Pancreas (tissue), 10 donors: Measurements from ENCODE around the gene TAF11L13. TPM values are rescaled to one million over a fixed set of nuclear protein-coding genes. Genes with fewer than 3 reads are reported as not detected.
"Not testable (repeated sequence)": the region's sequence is repeated elsewhere in the genome, so short reads cannot be mapped to it uniquely, and the experiment has no call there.

ENCODE experiments used
- ATAC-seq, 4 donors: fragments of 200-7000 bp; cut with Tn5 transposase; one replicate each; pipeline versions ENCODE4 v1.8.0 to v1.9.1; 2020; ENCODE audit warnings: mild to moderate bottlenecking in 4 of 4, moderate library complexity in 4 of 4
- DNase-seq, 6 donors: peaks; one replicate each; pipeline ENCODE4 v3.0.0-alpha.2; 2020
- FAIRE-seq: peaks from 2 replicates; lab custom pipeline; 2012; peaks lifted over from hg19 to GRCh38; lab: Jason Lieb, UNC
- H3K27ac ChIP-seq, 4 donors: fragments of 200-600 bp; sonication (generic); 1 replicate in 3 of 4; 2 replicates in 1 of 4; pipeline versions ENCODE4 v1.5.0 to v1.8.0; 2020
- H3K27me3 ChIP-seq, 4 donors: fragments of 200-600 bp; one replicate each; pipeline ENCODE4 v1.8.0; 2021
- H3K36me3 ChIP-seq, 3 donors: fragments of 200-600 bp; sonication (generic) in 1 of 3; one replicate each; pipeline versions ENCODE4 v1.5.0 to v1.8.0; 2020 to 2021
- H3K4me1 ChIP-seq, 3 donors: fragments of 200-600 bp; one replicate each; pipeline ENCODE4 v1.8.0; 2021
- H3K4me3 ChIP-seq, 4 donors: fragments of 200-600 bp; sonication (generic) in 2 of 4; one replicate each; pipeline versions ENCODE4 v1.5.0 to v1.8.0; 2020 to 2021
- H3K9me3 ChIP-seq, 4 donors: fragments of 200-600 bp; one replicate each; pipeline ENCODE4 v1.8.0; 2021
- CTCF ChIP-seq, 4 donors: fragments of 200-600 bp; sonication (generic) in 3 of 4; IDR thresholded peaks; one replicate each; pipeline versions ENCODE4 v1.5.0 to v1.8.0; 2021; ENCODE audit warnings: antibody characterized with exemption in 4 of 4
- WGBS, 2 donors: extraction: QIAGEN DNeasy Blood & Tissue Kit; methylation state at CpG; one replicate each; pipeline ENCODE4 v1.1.7; 2013; 5-methylcytosine and 5-hydroxymethylcytosine counted together
- intact Hi-C, 3 donors: fragments of 100-400 bp; cut with DNase I; formaldehyde crosslinking; loops; one replicate each; pipeline versions ENCODE4 v1.11.1 to v1.14.2; 2022
- polyA plus RNA-seq, 2 donors: library from polyadenylated mRNA; stranded (reverse); fragments of 200-250 nt; gene quantifications; one replicate each; pipeline ENCODE4 v1.2.3, GENCODE V29; 2013
- total RNA-seq, 6 donors: library from RNA; stranded (reverse); fragmentation: NEBNext Ultra II Directional in 4 of 6; extraction: Animal tissue kit (Norgen Biotek cat#: 25700) in 4 of 6; gene quantifications; one replicate each; pipeline versions ENCODE4 v1.2.1 to v1.2.4, GENCODE V29; 2021 to 2023
- donor health status: healthy with polysubstance abuse.
- donor health status: DM: no; HTN: no; CAD: no; lungs with moderate emphysema.
- donor health status: DM: no; HTN: no; CAD: no.
- donor health status: control.
- donor health status: control.
- donor health status: Bipolar disorder and iron deficiency.
- donor health status: DM: yes; HTN: yes; CAD: no.
- donor health status: DM: no; HTN: no; CAD: no.
- donor health status: DM: no; HTN: no; CAD: no.
- donor health status: DM: yes; HTN: yes; CAD: no.

Gene TAF11L13
- total RNA-seq, result not detected
- polyA plus RNA-seq, result not detected

GRCh38 chr5:17631788-17632187, at the start of gene TAF11L13:
Gene TAF11L13 (plus strand): TSS chr5:17632088.
- H3K27ac ChIP-seq, ATAC-seq, H3K27me3 ChIP-seq, H3K4me3 ChIP-seq, H3K36me3 ChIP-seq, H3K4me1 ChIP-seq, H3K9me3 ChIP-seq, DNase-seq, intact Hi-C loops, FAIRE-seq: not testable (repeated sequence)
- WGBS, 2 donors, result 65 to 80% methylated on average over 7 to 9 of the region's 12 CpGs

- FAIRE-seq, H3K36me3 ChIP-seq, ATAC-seq, H3K4me1 ChIP-seq, H3K4me3 ChIP-seq, intact Hi-C loops, H3K27ac ChIP-seq, H3K27me3 ChIP-seq, H3K9me3 ChIP-seq, DNase-seq: not testable (repeated sequence)
- WGBS, 2 donors, result no CpG with 5 or more reads among the region's 16 CpGs
These were observed 46.2 kb upstream of the TAF11L13 start, which contains the start of gene TAF11L7 for GRCh38 chr5:17585658-17586057. Gene TAF11L7 (minus strand): TSS chr5:17585758.

GRCh38 chr5:17590860-17591259, 41.0 kb upstream of the TAF11L13 start, which contains the start of gene TAF11L8:
Gene TAF11L8 (minus strand): TSS chr5:17590960.
- no CpG with 5 or more reads among the region's 16 CpGs for WGBS, 2 donors
- H3K27me3 ChIP-seq, H3K9me3 ChIP-seq, H3K27ac ChIP-seq, intact Hi-C loops, H3K4me1 ChIP-seq, H3K36me3 ChIP-seq, ATAC-seq, DNase-seq, FAIRE-seq, H3K4me3 ChIP-seq: not testable (repeated sequence)

- intact Hi-C loops, H3K4me1 ChIP-seq, ATAC-seq, H3K27me3 ChIP-seq, FAIRE-seq, H3K36me3 ChIP-seq, DNase-seq, H3K9me3 ChIP-seq, H3K27ac ChIP-seq, H3K4me3 ChIP-seq: not testable (repeated sequence)
- WGBS, 2 donors, result 78 to 98% methylated on average over 7 to 10 of the region's 15 CpGs
These were observed 37.6 kb upstream of the TAF11L13 start, which contains the start of gene TAF11L9 for GRCh38 chr5:17594255-17594654. Gene TAF11L9 (minus strand): TSS chr5:17594394.

- no CpG with 5 or more reads among the region's 15 CpGs for WGBS, 2 donors
- DNase-seq, FAIRE-seq, H3K4me3 ChIP-seq, H3K27ac ChIP-seq, H3K9me3 ChIP-seq, H3K4me1 ChIP-seq, H3K27me3 ChIP-seq, intact Hi-C loops, ATAC-seq, H3K36me3 ChIP-seq: not testable (repeated sequence)
These were observed 34.2 kb upstream of the TAF11L13 start, which contains the start of gene TAF11L10 for GRCh38 chr5:17597728-17598127. Gene TAF11L10 (minus strand): TSS chr5:17597828.

- intact Hi-C loops, FAIRE-seq: not testable (repeated sequence)
- WGBS, 2 donors, result 46 to 56% methylated on average over 6 of the region's 6 CpGs
These were observed 28.0 kb upstream of the TAF11L13 start, which contains the start of gene TAF11L11 for GRCh38 chr5:17603880-17604279. Gene TAF11L11 (plus strand): TSS chr5:17604183.

GRCh38 chr5:17604951-17605350, 26.9 kb upstream of the TAF11L13 start:
- H3K36me3 ChIP-seq, result no peaks in the 10 kb centered on the region
- DNase-seq (no peak), ATAC-seq (no peak), FAIRE-seq (no peak)
- no peaks in the 10 kb centered on the region for H3K4me1 ChIP-seq
- TF ChIP-seq CTCF (IDR thresholded peaks at IDR 0.05), result no peak
- intact Hi-C loops, result no loop called here
- H3K27ac ChIP-seq, result no peak overlapping the region
- 78 to 84% methylated on average over 14 of the region's 14 CpGs for WGBS, 2 donors
- H3K27me3 ChIP-seq, result no peaks in the 10 kb centered on the region
- H3K9me3 ChIP-seq, result no peaks in the 10 kb centered on the region
- H3K4me3 ChIP-seq, result no peak overlapping the region

More at GRCh38 chr5:17603880-17604279, 28.0 kb upstream of the TAF11L13 start, which contains the start of gene TAF11L11:
- not testable (repeated sequence) for H3K9me3 ChIP-seq, DNase-seq, H3K27me3 ChIP-seq, H3K36me3 ChIP-seq, H3K4me3 ChIP-seq, H3K4me1 ChIP-seq, H3K27ac ChIP-seq, ATAC-seq

- H3K4me1 ChIP-seq, H3K9me3 ChIP-seq, intact Hi-C loops, H3K4me3 ChIP-seq, FAIRE-seq, H3K36me3 ChIP-seq, ATAC-seq, H3K27ac ChIP-seq, H3K27me3 ChIP-seq, DNase-seq: not testable (repeated sequence)
- 62 to 72% methylated on average over 4 of the region's 4 CpGs for WGBS, 2 donors
These were observed 24.4 kb upstream of the TAF11L13 start for GRCh38 chr5:17607461-17607860.

- intact Hi-C loops, DNase-seq, ATAC-seq, H3K9me3 ChIP-seq, FAIRE-seq, H3K27ac ChIP-seq, H3K4me3 ChIP-seq, H3K36me3 ChIP-seq, H3K27me3 ChIP-seq, H3K4me1 ChIP-seq: not testable (repeated sequence)
- 49 to 66% methylated on average over 2 of the region's 2 CpGs for WGBS, 2 donors
These were observed 21.8 kb upstream of the TAF11L13 start, which contains the start of gene TAF11L12 for GRCh38 chr5:17610092-17610491. Gene TAF11L12 (plus strand): TSS chr5:17610392.
